NCI-H1417 (cell line): Measurements from ENCODE around the gene U2AF1L4.

ENCODE experiments used
- DNase-seq, 3 experiments: peaks; one replicate each; lab custom pipeline; 2025; lab: John Stamatoyannopoulos, UW

U2AF1L4 gene

GRCh38 chr19:35757231-35757748 is 12.1 kb upstream of the U2AF1L4 start:
- DNase-seq = no peak

GRCh38 chr19:35756377-35757230 is 11.4 kb upstream of the U2AF1L4 start, which contains the start of gene HSPB6:
HSPB6 (minus strand) TSS chr19:35757029; CDS start chr19:35757008, 21 bp downstream.
- DNase-seq = no peak

- DNase-seq = peak in 1 of 3 experiments; percentile 23
Observed at GRCh38 chr19:35755550-35756376, 10.5 kb upstream of the U2AF1L4 start.

- DNase-seq = no peak
Observed at GRCh38 chr19:35755131-35755549, 9.9 kb upstream of the U2AF1L4 start.

GRCh38 chr19:35754370-35755130 is 9.3 kb upstream of the U2AF1L4 start:
- DNase-seq = no peak

GRCh38 chr19:35753634-35754369 is 8.6 kb upstream of the U2AF1L4 start:
- DNase-seq = no peak

- DNase-seq = no peak
Observed at GRCh38 chr19:35752746-35753350, 7.6 kb upstream of the U2AF1L4 start.

- DNase-seq = no peak
Observed at GRCh38 chr19:35751839-35752745, 6.9 kb upstream of the U2AF1L4 start.

GRCh38 chr19:35750167-35750566 is 4.9 kb upstream of the U2AF1L4 start:
- no peak for DNase-seq

GRCh38 chr19:35748106-35749020 is 3.1 kb upstream of the U2AF1L4 start, which contains the start of gene LIN37:
LIN37 (plus strand) TSS chr19:35748576; CDS start chr19:35748725, 149 bp downstream.
- DNase-seq = peak; percentile 99 to 100 (median 99)

- DNase-seq = no peak
Observed at GRCh38 chr19:35746531-35746930, 1.3 kb upstream of the U2AF1L4 start.

GRCh38 chr19:35746087-35746462 is 857 bp upstream of the U2AF1L4 start:
- DNase-seq = no peak

GRCh38 chr19:35744430-35745327 is 539 bp downstream of the U2AF1L4 start:
- peak; percentile 92 to 97 (median 97) for DNase-seq

- no peak for DNase-seq
Observed at GRCh38 chr19:35743640-35744429, 1.4 kb downstream of the U2AF1L4 start.

- DNase-seq = no peak
Observed at GRCh38 chr19:35742121-35742724, 3.0 kb downstream of the U2AF1L4 start, which contains the start of gene IGFLR1. IGFLR1 (minus strand) TSS chr19:35742452; CDS start chr19:35741180, 1,272 bp downstream.

GRCh38 chr19:35741203-35741515 is 4.1 kb downstream of the U2AF1L4 start:
- DNase-seq = no peak
